Activated CD8-positive, alpha-beta T cell treated with anti-CD3 and anti-CD28 coated beads, Interleukin-2, amount 10 ng/mL, durations not matched to agents 7 days and 5 days (primary cell): Measurements from ENCODE around the gene ACE. TPM values are rescaled to one million over a fixed set of nuclear protein-coding genes. Genes with fewer than 3 reads are reported as not detected.

Experiments used
- ATAC-seq: fragments of 150-1000 bp; cut with Tn5 transposase; one replicate; pipeline ENCODE4 v1.10.0; 2021; ENCODE audit warnings: moderate library complexity
- CTCF ChIA-PET: fragments of 350-600 bp; sonication (Branson Sonifier 250); formaldehyde crosslinking; loops from one replicate; lab custom pipeline; 2021; ENCODE audit warnings: antibody characterized with exemption; lab: Charles Lee
- POLR2A ChIA-PET: fragments of 350-600 bp; sonication (Branson Sonifier 250); formaldehyde crosslinking; loops from one replicate; lab custom pipeline; 2021; ENCODE audit warnings: antibody characterized with exemption; lab: Charles Lee
- DNase-seq: peaks from one replicate; pipeline ENCODE4 v3.0.0-alpha.2; 2020
- H3K27ac Mint-ChIP-seq: one replicate; pipeline ENCODE4 v1.8.0; 2021; ENCODE audit warnings: mild to moderate bottlenecking, mixed read lengths
- H3K27me3 Mint-ChIP-seq: one replicate; pipeline ENCODE4 v1.8.0; 2021; ENCODE audit warnings: low read depth, mixed read lengths
- H3K36me3 Mint-ChIP-seq: one replicate; pipeline ENCODE4 v1.8.0; 2021; ENCODE audit warnings: low read depth, mixed read lengths
- H3K4me1 Mint-ChIP-seq: one replicate; pipeline ENCODE4 v1.8.0; 2021; ENCODE audit warnings: low read depth, mixed read lengths
- H3K4me3 Mint-ChIP-seq: one replicate; pipeline ENCODE4 v1.8.0; 2021; ENCODE audit warnings: mild to moderate bottlenecking, mixed read lengths
- H3K9me3 Mint-ChIP-seq: one replicate; pipeline ENCODE4 v1.8.0; 2022; ENCODE audit warnings: mixed read lengths; ENCODE audit not compliant: insufficient read depth
- total RNA-seq, 2 experiments: library from RNA; stranded (reverse); gene quantifications; one replicate each; pipeline ENCODE4 v1.2.3, GENCODE V29; 2021

Gene ACE
- total RNA-seq, 2 experiments from 2014 or later = 0.18 TPM; not detected in 1

DNA sequence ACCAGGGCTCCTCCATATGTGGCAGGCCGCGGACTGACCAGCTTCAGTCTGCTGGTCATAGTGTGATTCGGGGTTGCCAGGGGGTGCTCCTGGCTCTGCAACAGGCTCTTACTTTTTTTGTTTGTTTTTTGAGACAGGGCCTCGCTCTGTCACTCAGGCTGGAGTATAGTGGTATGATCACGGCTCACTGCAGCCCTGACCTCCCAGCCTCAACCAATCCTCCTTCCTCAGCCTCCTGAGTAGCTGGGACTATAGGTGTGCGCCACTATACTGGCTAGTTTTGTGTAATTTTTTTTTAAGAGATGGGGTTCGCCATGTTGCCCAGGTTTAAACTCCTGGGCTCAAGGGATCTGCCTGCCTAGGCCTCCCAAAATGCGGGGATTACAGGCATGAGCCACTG, 34.5 kb downstream of the ACE start:
- no peaks in the 10 kb centered on the region for H3K36me3 Mint-ChIP-seq
- CTCF ChIA-PET = no interaction called here
- no peak overlapping the region for H3K27ac Mint-ChIP-seq
- no peaks in the 10 kb centered on the region for H3K4me1 Mint-ChIP-seq
- DNase-seq (no peak), ATAC-seq (no peak)
- H3K4me3 Mint-ChIP-seq = no peak overlapping the region
- H3K27me3 Mint-ChIP-seq = peaks cover 6% of the 10 kb centered on the region
- POLR2A ChIA-PET = no interaction called here
- H3K9me3 Mint-ChIP-seq = no peaks in the 10 kb centered on the region

- no peak for ATAC-seq
- CTCF ChIA-PET = no interaction called here
- DNase-seq = no peak
- Mint-ChIP-seq H3K36me3 (no peaks in the 10 kb centered on the region), H3K27ac (no peak overlapping the region), H3K4me1 (no peaks in the 10 kb centered on the region), H3K9me3 (no peaks in the 10 kb centered on the region), H3K4me3 (no peak overlapping the region), H3K27me3 (peaks cover 4% of the 10 kb centered on the region)
- POLR2A ChIA-PET = no interaction called here
Observed at GRCh38 chr17:63512388-63512787, 35.5 kb downstream of the ACE start.

GRCh38 chr17:63512896-63513644, 36.2 kb downstream of the ACE start:
- ATAC-seq (no peak), DNase-seq (no peak)
- ChIA-PET CTCF (interaction anchor here (1.5 kb wide), 1 partner anchor 99 kb away, joined by 3 read pairs; no protein-coding TSS in a partner anchor), POLR2A (no interaction called here)
- Mint-ChIP-seq H3K27ac (no peak overlapping the region), H3K9me3 (no peaks in the 10 kb centered on the region), H3K36me3 (no peaks in the 10 kb centered on the region), H3K27me3 (peaks cover 8% of the 10 kb centered on the region), H3K4me3 (no peak overlapping the region), H3K4me1 (no peaks in the 10 kb centered on the region)

DNA sequence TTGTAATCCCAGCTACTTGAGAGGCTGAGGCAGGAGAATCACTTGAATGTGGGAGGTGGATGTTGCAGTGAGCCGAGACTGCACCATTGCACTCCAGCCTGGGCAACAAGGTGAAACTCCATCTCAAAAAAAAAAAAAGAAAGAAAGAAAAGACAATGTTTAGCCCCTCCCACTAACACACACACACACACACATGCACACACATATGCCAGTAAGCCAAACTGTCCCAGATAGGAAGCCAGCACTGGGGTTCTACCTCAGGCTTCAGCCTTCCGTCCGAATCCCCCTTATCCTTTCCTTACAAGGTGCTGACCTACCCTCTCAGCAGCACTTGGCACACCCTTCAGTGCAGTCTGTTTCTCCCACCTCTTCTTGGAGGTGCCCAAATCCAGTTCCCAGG, 37.6 kb downstream of the ACE start:
- H3K27me3 Mint-ChIP-seq = peaks cover 8% of the 10 kb centered on the region
- H3K4me3 Mint-ChIP-seq = no peak overlapping the region
- H3K36me3 Mint-ChIP-seq = no peaks in the 10 kb centered on the region
- no peak overlapping the region for H3K27ac Mint-ChIP-seq
- ChIA-PET POLR2A (no interaction called here), CTCF (interaction anchor here (1.1 to 1.5 kb wide), 3 partner anchors 35 to 108 kb away, joined by 3 read pairs; no protein-coding TSS in a partner anchor)
- no peaks in the 10 kb centered on the region for H3K9me3 Mint-ChIP-seq
- H3K4me1 Mint-ChIP-seq = no peaks in the 10 kb centered on the region
- ATAC-seq (no peak), DNase-seq (no peak)

DNA sequence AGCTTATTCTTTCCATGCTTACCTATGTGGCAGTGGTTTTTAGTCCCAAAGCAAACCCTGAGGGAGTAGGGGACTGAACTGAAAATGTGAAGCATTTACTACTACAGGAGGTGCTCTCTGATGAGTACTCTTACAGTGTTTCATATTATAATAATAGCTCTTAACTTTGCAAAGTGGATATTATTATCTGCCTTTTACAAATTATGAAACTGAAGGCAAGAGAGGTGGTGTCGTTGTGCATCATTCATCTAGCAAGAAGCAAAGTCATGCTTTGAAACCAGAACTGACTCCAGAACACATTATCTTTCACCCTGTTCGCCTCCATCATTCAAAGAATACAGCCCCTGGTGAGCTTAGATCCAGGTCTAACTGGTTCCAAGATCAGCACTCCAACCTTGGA, 38.1 kb downstream of the ACE start:
- POLR2A ChIA-PET = no interaction called here
- CTCF ChIA-PET = interaction anchor here (0.7 to 1.5 kb wide), 4 partner anchors 35 to 108 kb away, joined by 3 to 4 read pairs (median 3); no protein-coding TSS in a partner anchor
- ATAC-seq (no peak), DNase-seq (no peak)
- no peaks in the 10 kb centered on the region for H3K4me1 Mint-ChIP-seq
- no peak overlapping the region for H3K27ac Mint-ChIP-seq
- no peaks in the 10 kb centered on the region for H3K9me3 Mint-ChIP-seq
- no peak overlapping the region for H3K4me3 Mint-ChIP-seq
- H3K27me3 Mint-ChIP-seq = peaks cover 8% of the 10 kb centered on the region
- H3K36me3 Mint-ChIP-seq = no peaks in the 10 kb centered on the region

DNA sequence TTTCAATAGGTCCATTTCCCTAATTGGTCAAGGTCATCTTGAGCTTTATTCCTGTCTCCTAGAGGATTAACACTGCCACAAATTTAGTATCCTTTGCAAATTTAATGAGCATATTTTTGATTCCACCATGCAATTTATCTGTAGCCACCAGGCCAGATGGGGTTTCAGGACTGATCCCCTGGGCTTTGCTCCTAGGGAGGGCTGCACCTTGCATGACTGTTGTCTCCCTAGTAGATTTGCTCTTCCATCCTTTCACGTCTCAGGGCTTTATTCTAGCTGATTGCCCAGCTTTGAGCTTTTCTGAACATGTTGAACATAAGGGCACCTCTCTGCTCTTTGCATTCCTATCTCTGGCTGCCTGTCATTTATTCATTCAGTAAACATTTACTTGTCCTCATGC, 38.6 kb downstream of the ACE start:
- ChIA-PET POLR2A (no interaction called here), CTCF (interaction anchor here (0.7 to 1.5 kb wide), 2 partner anchors 96 to 109 kb away, joined by 3 to 4 read pairs; no protein-coding TSS in a partner anchor)
- no peak for DNase-seq
- H3K9me3 Mint-ChIP-seq = no peaks in the 10 kb centered on the region
- no peak for ATAC-seq
- no peaks in the 10 kb centered on the region for H3K4me1 Mint-ChIP-seq
- H3K27ac Mint-ChIP-seq = peak overlapping the region; percentile 4
- H3K4me3 Mint-ChIP-seq = no peak overlapping the region
- H3K36me3 Mint-ChIP-seq = no peaks in the 10 kb centered on the region
- peaks cover 8% of the 10 kb centered on the region for H3K27me3 Mint-ChIP-seq

DNA sequence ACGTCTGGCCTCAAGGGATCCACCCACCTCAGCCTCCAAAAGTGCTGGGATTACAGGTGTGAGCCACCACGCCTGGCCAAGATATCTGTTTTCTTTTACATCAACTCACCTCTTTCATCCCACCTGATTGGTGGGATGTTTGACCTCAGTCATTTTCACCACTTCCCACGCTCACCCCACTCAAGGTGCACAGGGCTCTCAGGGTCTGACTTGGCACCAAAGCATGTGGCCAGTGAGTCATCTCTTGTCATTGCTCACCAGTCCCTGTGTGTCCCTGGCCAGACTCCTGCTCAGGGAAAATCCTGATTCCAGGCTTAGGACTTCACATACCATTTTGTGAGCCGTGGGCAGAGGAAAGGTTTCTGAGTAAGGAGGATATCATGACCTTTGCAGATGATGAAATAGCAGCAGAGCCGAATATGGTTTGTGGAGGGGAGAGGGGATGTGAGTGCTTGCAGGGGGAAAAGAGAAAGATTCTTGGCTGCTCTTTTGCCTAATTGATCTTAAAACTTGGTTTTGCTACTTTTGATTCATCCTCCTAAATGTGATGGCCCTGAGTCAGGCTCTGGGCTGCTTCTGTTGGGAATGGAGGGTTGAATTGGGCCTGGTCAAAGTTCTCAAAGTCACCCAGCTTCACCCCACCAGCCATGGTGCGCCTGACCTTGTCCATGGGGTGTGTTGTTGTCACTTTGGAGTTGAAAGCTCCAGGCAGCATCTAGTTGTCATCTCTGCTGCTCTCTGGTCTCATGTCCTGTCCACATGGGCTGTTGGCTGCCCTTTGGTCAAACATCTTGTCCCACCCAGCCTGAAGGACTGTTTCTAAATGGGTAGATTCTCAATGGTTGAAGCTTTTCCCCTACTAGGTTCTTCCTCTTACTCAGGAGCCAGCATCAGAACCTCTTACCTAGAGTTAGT, 40.3 kb downstream of the ACE start:
- ChIA-PET CTCF (no interaction called here), POLR2A (no interaction called here)
- ATAC-seq (no peak), DNase-seq (no peak)
- Mint-ChIP-seq H3K4me3 (no peak overlapping the region), H3K27me3 (peaks cover 14% of the 10 kb centered on the region), H3K9me3 (no peaks in the 10 kb centered on the region), H3K4me1 (no peaks in the 10 kb centered on the region), H3K36me3 (no peaks in the 10 kb centered on the region), H3K27ac (no peak overlapping the region)

- ChIA-PET POLR2A (no interaction called here), CTCF (no interaction called here)
- H3K27ac Mint-ChIP-seq = no peak overlapping the region
- no peaks in the 10 kb centered on the region for H3K4me1 Mint-ChIP-seq
- no peaks in the 10 kb centered on the region for H3K36me3 Mint-ChIP-seq
- DNase-seq (no peak), ATAC-seq (no peak)
- H3K9me3 Mint-ChIP-seq = no peaks in the 10 kb centered on the region
- peaks cover 14% of the 10 kb centered on the region for H3K27me3 Mint-ChIP-seq
- H3K4me3 Mint-ChIP-seq = no peak overlapping the region
Observed at GRCh38 chr17:63517825-63518534, 41.1 kb downstream of the ACE start.

DNA sequence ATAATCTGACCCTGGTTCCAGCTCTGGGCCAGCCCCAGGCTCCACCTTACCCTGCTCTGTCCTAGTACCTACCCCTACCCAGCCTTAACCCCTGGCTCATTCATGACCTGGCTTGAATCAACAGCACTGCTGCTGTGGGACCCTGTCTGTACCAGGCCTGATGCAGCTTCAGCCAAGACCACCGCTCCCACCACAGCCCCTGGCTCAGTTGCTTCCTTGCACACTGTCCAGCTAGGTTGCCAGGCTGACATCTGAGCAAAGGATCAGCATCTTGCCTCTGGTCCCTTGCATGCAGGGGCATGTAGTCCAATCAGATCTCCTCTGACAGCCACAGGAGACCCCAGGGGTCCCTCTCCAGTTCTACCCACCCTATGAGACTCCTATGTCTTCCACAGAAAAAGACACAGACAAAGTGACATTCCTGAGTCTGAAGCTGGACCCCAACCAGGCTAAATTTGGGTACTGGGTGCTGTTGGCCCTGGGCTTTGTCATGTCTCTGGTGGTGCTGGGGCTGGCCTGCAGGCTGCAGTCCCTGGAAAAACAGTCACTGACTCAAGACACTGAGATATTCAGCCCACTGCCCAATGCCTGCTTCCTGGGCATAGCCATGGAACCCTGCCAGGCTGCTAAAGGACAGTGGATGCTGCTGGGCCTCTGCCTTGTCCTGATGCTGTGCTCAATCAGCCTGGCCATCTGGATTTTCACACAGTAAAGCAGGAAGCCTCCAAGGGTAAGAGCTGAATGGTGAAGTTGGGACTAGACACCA, 42.4 kb downstream of the ACE start:
- ATAC-seq (no peak), DNase-seq (no peak)
- POLR2A ChIA-PET = no interaction called here
- no peak overlapping the region for H3K4me3 Mint-ChIP-seq
- H3K36me3 Mint-ChIP-seq = no peaks in the 10 kb centered on the region
- peaks cover 5% of the 10 kb centered on the region for H3K4me1 Mint-ChIP-seq
- no peaks in the 10 kb centered on the region for H3K9me3 Mint-ChIP-seq
- CTCF ChIA-PET = no interaction called here
- H3K27me3 Mint-ChIP-seq = peaks cover 22% of the 10 kb centered on the region
- no peak overlapping the region for H3K27ac Mint-ChIP-seq

DNA sequence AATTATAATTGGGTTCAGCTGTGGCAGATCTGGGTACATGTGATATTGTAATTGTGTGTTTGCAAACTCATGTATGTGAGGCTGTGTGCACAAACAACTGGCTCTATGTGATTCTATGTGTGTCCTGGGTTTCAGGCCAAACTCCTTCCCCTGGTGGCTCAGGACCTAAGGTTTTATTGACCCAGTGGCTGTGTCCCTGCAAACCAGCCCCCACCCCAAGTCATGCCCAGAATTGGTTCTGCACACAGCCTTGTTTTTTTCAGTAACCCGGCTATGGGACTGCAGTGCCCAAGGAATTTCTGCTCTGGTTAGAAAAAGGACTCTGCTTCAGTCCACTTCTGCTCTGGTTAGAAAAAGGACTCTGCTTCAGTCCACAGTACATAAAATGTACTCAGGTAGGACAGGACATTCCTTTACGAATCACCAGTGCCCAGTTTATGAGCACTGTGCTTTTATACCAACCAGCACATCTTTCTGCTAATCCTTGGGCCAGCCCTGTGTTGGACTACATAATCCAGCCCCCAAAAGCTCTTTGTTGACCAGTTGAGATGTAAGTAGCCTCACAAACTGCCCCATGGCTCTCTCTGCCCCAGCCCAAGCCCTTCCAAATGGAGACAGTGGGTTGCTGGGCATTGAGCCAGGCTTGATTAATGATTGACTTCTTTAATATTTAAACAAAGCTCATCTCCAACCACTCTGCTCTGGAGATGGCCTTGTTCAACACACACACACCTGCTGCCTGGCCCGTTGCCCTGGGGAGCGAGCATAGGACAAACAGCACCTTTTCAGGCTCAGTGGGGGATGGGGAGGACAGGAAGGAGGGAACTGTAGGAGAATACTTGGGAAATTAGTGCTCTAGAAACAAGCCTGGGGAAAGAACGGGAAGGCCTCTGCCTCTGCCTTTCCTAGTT, 43.4 kb downstream of the ACE start:
- Mint-ChIP-seq H3K27ac (no peak overlapping the region), H3K36me3 (no peaks in the 10 kb centered on the region), H3K4me1 (peaks cover 5% of the 10 kb centered on the region), H3K4me3 (no peak overlapping the region), H3K27me3 (peaks cover 22% of the 10 kb centered on the region), H3K9me3 (no peaks in the 10 kb centered on the region)
- ChIA-PET POLR2A (no interaction called here), CTCF (no interaction called here)
- ATAC-seq (no peak), DNase-seq (no peak)
